Parathyroid adenoma (tissue), 2 donors: ENCODE data around the gene AKAIN1.

ENCODE experiments used
- H2AFZ ChIP-seq: fragments of 300-600 bp; sonication (generic); one replicate; pipeline ENCODE4 v1.7.0; 2017; ENCODE audit warnings: antibody characterized with exemption, mild to moderate bottlenecking
- H3K27ac ChIP-seq: fragments of 300-600 bp; sonication (generic); one replicate; pipeline ENCODE4 v1.7.0; 2017
- H3K27me3 ChIP-seq: fragments of 300-600 bp; sonication (generic); one replicate; pipeline ENCODE4 v1.7.0; 2017; ENCODE audit warnings: low read length; ENCODE audit not compliant: control insufficient read depth, insufficient read depth
- H3K36me3 ChIP-seq: fragments of 300-600 bp; sonication (generic); one replicate; pipeline ENCODE4 v1.7.0; 2017; ENCODE audit warnings: low read length; ENCODE audit not compliant: control insufficient read depth, insufficient read depth
- H3K4me1 ChIP-seq: fragments of 300-600 bp; sonication (generic); one replicate; pipeline ENCODE4 v1.7.0; 2017; ENCODE audit warnings: control low read depth
- H3K4me2 ChIP-seq: fragments of 300-600 bp; sonication (generic); one replicate; pipeline ENCODE4 v1.7.0; 2017; ENCODE audit warnings: low read length
- H3K4me3 ChIP-seq: fragments of 300-600 bp; sonication (generic); one replicate; pipeline ENCODE4 v1.7.0; 2017; ENCODE audit warnings: low read depth, low read length
- H3K79me2 ChIP-seq: fragments of 300-600 bp; sonication (generic); one replicate; pipeline ENCODE4 v1.7.0; 2017; ENCODE audit warnings: control low read depth
- H3K9ac ChIP-seq: fragments of 300-600 bp; sonication (generic); one replicate; pipeline ENCODE4 v1.7.0; 2017; ENCODE audit warnings: mild to moderate bottlenecking
- H3K9me3 ChIP-seq: fragments of 300-600 bp; sonication (generic); one replicate; pipeline ENCODE4 v1.7.0; 2017; ENCODE audit warnings: low read length; ENCODE audit not compliant: control insufficient read depth
- CTCF ChIP-seq: fragments of 300-600 bp; sonication (generic); IDR thresholded peaks from one replicate; pipeline ENCODE4 v1.7.0; 2017; ENCODE audit warnings: antibody characterized with exemption, mild to moderate bottlenecking
- donor health status: primary hyperparathyroidism.

AKAIN1 gene

GRCh38 chr18:5106730-5107129, 90.3 kb downstream of the AKAIN1 start:
- Histone ChIP-seq H3K4me2 (no peak overlapping the region), H3K36me3 (no peaks in the 10 kb centered on the region), H3K4me1 (peaks cover 4% of the 10 kb centered on the region), H2AFZ (no peak overlapping the region), H3K79me2 (no peaks in the 10 kb centered on the region), H3K9me3 (no peaks in the 10 kb centered on the region), H3K9ac (no peak overlapping the region), H3K27me3 (no peaks in the 10 kb centered on the region), H3K4me3 (no peak overlapping the region), H3K27ac (no peak overlapping the region)
- TF ChIP-seq CTCF, result peak; percentile 29

GRCh38 chr18:5104246-5104645, 92.8 kb downstream of the AKAIN1 start:
- no peak overlapping the region for H3K9ac ChIP-seq
- no peaks in the 10 kb centered on the region for H3K9me3 ChIP-seq
- TF ChIP-seq CTCF, result no peak
- no peaks in the 10 kb centered on the region for H3K79me2 ChIP-seq
- no peaks in the 10 kb centered on the region for H3K36me3 ChIP-seq
- peak overlapping the region; percentile 45 for H2AFZ ChIP-seq
- peak overlapping the region; percentile 62 for H3K27ac ChIP-seq
- H3K4me1 ChIP-seq, result peaks cover 4% of the 10 kb centered on the region
- H3K4me3 ChIP-seq, result no peak overlapping the region
- no peaks in the 10 kb centered on the region for H3K27me3 ChIP-seq
- no peak overlapping the region for H3K4me2 ChIP-seq

- Histone ChIP-seq H3K9me3 (no peaks in the 10 kb centered on the region), H3K27me3 (no peaks in the 10 kb centered on the region), H3K4me2 (no peak overlapping the region), H3K4me3 (no peak overlapping the region), H2AFZ (peak overlapping the region; percentile 45), H3K4me1 (peaks cover 4% of the 10 kb centered on the region), H3K79me2 (no peaks in the 10 kb centered on the region), H3K9ac (no peak overlapping the region), H3K27ac (peak overlapping the region; percentile 62), H3K36me3 (no peaks in the 10 kb centered on the region)
- no peak for TF ChIP-seq CTCF
Observed at GRCh38 chr18:5103693-5104092, 93.4 kb downstream of the AKAIN1 start.

GRCh38 chr18:5103286-5103685, 93.8 kb downstream of the AKAIN1 start:
- Histone ChIP-seq H2AFZ (no peak overlapping the region), H3K4me2 (no peak overlapping the region), H3K9me3 (no peaks in the 10 kb centered on the region), H3K27ac (peak overlapping the region; percentile 62), H3K27me3 (no peaks in the 10 kb centered on the region), H3K4me1 (peaks cover 4% of the 10 kb centered on the region), H3K79me2 (no peaks in the 10 kb centered on the region), H3K36me3 (no peaks in the 10 kb centered on the region), H3K4me3 (no peak overlapping the region), H3K9ac (no peak overlapping the region)
- peak; percentile 35 for TF ChIP-seq CTCF

GRCh38 chr18:5097116-5097703, 99.8 kb downstream of the AKAIN1 start:
- no peaks in the 10 kb centered on the region for H3K27me3 ChIP-seq
- no peaks in the 10 kb centered on the region for H3K36me3 ChIP-seq
- no peak for TF ChIP-seq CTCF
- H3K4me1 ChIP-seq, result no peaks in the 10 kb centered on the region
- no peak overlapping the region for H3K9ac ChIP-seq
- H3K4me2 ChIP-seq, result no peak overlapping the region
- no peak overlapping the region for H2AFZ ChIP-seq
- no peak overlapping the region for H3K27ac ChIP-seq
- H3K4me3 ChIP-seq, result no peak overlapping the region
- no peaks in the 10 kb centered on the region for H3K9me3 ChIP-seq
- H3K79me2 ChIP-seq, result no peaks in the 10 kb centered on the region
